GM15510 (cell line): Measurements from ENCODE around the gene DCHS1.

Source experiments
- POLR2A ChIP-seq: IDR thresholded peaks from 3 replicates; pipeline ENCODE4 v1.6.1; 2011; ENCODE audit warnings: borderline replicate concordance; ENCODE audit not compliant: insufficient read length; ENCODE audit errors: extremely low read depth

Gene DCHS1

DNA sequence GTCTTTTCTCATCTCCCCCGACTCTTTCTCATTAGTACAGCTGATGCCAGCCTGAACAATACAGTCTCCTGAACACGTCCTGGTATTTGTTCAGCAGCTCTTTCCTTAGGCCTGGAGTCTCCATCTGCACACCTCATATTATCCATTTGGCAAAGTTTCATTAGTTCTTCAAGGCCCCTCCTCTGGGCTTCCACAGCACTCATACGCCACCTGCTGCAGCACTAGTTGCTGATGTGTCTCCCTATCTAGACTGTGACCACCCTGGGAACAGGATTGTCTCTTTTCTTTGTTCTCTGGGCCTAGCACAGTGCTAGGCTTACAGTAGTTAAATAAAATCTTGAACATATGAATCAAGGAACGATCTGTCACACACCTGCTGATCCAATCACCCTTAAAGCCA is 17.2 kb downstream of the DCHS1 start:
- no peak for TF ChIP-seq POLR2A

DNA sequence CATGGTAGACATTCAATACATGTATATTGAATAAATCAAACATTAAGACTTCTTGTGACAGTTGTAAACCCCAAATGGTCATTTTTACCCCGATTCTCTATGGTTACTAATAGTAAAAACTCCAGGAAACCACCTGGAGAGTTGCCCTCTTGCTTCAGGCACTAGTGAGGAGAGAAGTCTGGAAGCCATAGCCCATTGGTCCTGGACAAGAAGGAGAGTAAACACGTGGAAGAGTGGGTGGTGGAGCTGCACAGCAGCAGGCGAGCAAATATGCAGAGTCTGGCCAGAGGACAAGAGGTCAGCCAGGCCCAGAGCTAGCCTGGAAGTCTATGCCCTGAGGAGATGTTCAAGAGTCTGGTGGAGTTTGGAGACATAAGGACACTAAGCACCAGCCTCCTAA is 17.7 kb downstream of the DCHS1 start:
- TF ChIP-seq POLR2A: no peak

- TF ChIP-seq POLR2A: no peak
Observed at GRCh38 chr11:6636480-6636879, 19.1 kb downstream of the DCHS1 start.

- no peak for TF ChIP-seq POLR2A
Observed at GRCh38 chr11:6635082-6635932, 20.3 kb downstream of the DCHS1 start.

DNA sequence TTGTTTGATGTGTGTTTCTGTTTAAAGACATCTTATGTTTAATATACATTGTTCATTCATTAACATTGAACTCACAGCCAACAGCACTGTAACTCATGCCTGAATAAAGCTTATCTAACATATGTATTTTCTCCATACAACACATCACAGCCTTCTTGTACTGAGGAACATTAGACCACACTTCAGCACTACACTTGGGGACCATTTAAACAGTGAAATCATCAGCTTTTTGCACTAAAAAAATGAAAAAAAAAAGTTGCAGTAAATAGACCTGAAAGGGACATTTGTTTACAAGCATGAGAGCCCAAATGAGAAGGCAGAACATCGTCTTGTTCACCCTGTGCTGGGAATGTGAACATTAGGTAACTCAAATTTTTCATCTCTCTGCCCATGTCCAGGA is 21.1 kb downstream of the DCHS1 start:
- TF ChIP-seq POLR2A: no peak

DNA sequence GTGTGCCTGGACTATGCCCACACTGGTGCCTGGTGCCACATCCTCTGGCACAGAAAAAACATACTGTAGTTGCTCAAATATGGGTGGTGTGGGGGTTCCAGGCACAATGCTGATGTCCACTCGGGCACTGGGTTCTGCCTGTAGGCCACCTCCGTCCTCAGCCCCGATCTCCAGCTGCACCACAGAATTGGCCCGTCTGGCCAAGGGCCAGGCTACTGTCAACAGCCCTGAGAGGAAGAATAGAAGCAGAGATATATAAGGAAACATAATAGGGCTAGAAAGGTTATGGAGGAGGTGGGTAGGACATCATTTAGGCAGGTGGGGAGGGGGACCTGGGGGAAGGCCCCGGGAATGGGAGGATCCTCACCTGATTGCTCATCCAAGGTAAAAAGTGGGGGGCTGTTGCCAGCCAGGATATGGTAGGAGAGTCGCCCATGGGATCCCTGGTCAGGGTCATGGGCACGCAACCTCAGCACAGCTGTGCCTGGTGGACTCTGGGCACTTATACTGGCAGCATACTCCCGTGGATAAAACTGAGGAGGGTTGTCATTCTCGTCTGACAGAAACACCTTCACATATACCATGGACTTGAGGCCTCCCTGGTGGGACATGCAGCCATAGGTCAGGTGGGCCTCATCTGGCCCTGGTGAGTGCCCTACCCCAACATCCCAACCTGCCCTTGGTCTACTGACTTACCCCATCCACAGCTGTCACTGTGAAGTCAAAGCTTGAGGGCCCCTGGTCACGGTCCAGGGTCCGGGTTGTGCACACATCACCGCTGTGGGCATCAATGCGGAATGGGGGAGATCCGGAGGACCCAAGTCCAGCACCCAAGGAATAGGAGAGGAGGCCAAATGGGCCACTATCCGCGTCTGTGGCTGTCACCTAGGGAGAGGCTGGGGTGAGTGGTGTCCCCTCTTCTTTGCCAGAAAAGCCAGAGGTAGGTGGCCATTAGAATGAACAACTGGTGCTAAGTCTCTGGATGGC is 21.9 kb downstream of the DCHS1 start:
- no peak for TF ChIP-seq POLR2A

DNA sequence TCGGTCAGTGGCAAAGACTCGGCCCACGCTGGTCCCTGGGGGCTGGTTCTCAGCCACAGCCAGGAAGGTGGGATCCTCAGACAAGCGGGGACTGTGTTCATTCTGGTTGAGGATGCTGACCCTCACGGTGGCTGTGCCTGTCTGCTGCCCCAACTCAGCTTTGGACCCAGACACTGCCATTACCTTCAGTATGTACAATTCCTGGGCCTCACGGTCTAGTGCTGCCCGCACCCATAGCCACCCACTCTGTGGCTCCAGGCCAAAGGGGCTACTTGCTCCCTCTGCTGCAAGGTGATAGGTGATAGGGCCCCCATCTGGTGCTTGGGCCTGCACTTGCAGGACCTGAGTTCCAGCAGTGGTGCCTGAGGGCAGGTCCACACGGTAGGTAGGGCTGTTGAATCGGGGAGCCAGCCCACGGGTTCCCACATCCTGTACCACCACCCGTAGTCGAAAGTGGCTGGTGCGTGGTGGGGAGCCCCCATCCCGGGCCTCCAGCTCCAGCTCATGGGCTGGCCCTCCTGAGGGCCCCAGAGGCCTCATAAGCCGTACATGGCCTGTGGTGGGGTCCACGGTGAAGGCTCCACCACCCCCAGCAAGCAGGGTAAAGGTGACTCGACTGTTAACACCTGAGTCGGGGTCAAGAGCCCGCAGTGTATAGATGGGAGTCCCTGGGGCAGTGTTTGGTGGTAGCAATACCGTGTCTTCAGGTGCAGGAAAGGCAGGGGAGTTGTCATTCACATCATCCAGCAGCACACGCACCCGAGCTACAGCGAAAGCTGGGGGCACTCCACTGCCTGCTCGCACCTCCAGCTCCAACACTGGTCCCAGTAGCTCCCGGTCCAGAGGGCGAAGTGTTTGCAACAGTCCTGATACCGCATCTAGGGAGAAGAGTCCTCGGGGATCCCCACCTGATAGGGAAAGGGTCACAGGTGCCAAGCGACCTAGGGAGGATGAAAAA is 23.2 kb downstream of the DCHS1 start:
- no peak for TF ChIP-seq POLR2A

DNA sequence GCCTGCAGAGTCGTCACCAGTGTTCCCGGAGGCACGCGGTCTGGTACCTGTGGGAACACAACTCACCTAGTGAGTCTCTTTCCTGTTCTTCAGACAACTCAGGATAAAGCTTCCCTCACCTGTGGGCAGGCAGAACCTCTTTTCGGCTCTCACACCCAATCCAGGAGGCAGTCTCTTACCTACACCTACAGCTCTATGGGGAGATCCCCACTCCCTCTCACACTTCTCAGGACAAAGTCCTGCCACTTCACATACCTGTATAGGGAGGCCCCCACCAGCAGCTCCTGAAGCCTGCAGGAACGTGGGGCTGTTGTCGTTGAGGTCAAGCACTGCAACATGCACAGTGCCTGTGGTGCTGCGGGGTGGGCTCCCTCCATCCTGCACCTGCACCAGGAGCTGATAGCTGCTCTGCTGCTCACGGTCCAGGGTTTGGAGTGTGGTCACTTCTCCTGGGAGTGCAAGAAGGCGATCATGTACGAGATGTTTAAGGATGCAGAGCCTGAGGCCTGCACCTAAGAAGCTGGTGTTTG is 24.2 kb downstream of the DCHS1 start:
- TF ChIP-seq POLR2A: no peak

- TF ChIP-seq POLR2A: no peak
Observed at GRCh38 chr11:6630632-6631291, 24.8 kb downstream of the DCHS1 start.

- TF ChIP-seq POLR2A: no peak
Observed at GRCh38 chr11:6629892-6630631, 25.5 kb downstream of the DCHS1 start.

GRCh38 chr11:6629573-6629891 is 26.1 kb downstream of the DCHS1 start:
- TF ChIP-seq POLR2A: no peak

DNA sequence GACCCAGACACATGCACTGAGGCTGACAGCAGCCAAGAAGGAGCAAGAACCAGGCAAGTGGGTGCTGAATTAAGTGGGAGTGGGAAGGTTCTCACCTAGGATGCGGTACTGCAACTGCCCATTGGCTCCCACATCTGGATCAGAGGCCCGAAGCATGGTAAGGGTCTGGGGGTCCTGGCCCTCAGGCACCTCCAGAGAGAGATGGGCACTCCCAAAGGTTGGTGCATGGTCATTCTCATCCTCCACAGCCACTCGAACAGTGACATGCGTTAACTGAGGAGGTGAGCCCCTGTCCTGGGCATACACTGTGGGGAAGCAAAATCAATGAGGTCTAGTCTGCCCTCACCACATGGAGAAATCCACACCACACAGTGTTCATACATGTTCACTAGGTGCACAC is 27.1 kb downstream of the DCHS1 start:
- no peak for TF ChIP-seq POLR2A

DNA sequence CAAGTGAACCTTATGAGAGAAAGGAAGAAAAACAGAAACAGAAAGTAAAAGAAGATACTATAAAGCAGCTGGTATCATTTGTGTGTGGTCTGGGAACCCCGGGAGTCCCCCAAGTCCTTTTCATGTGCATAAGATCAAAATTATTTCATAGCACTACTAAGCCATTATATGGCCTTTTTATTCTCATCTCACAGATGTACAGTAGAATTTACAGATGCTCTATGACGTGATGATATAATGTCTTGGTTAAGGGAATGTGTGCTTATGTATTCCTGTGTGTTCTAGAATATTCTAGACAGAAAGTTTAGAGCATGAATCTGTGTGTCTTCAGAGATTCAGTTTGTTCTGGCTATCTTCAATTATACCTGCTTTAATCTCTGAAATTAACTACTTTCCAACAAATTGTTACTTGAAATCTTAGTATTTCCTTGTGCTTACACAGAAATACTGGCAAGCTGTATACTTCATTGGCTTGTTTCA is 27.8 kb downstream of the DCHS1 start:
- TF ChIP-seq POLR2A: no peak

- TF ChIP-seq POLR2A: no peak
Observed at GRCh38 chr11:6626971-6627761, 28.4 kb downstream of the DCHS1 start.
